PFSK-1 (cell line): ENCODE data around the gene HMOX1.

Experiments
- POLR2AphosphoS5 ChIP-seq: IDR thresholded peaks from 2 replicates; pipeline ENCODE4 v1.6.1; 2012; ENCODE audit warnings: low read depth, mild to moderate bottlenecking, control low read depth, low read length, moderate library complexity
- SIN3A ChIP-seq: IDR thresholded peaks from 2 replicates; pipeline ENCODE4 v1.6.1; 2012; ENCODE audit warnings: mild to moderate bottlenecking, low read length, moderate library complexity, borderline replicate concordance; ENCODE audit not compliant: insufficient read depth
- TF ChIP-seq, protein P1 (sequence below), 2 experiments: IDR thresholded peaks; 2 replicates each; pipeline versions ENCODE4 v1.6.1 to v1.8.0; 2011 to 2012; ENCODE audit warnings: low read depth in 2 of 2, low read length in 2 of 2, control low read depth in 1 of 2, inconsistent platforms in 1 of 2, mild to moderate bottlenecking in 1 of 2, moderate library complexity in 1 of 2; ENCODE audit not compliant: insufficient read depth in 1 of 2

DNA sequence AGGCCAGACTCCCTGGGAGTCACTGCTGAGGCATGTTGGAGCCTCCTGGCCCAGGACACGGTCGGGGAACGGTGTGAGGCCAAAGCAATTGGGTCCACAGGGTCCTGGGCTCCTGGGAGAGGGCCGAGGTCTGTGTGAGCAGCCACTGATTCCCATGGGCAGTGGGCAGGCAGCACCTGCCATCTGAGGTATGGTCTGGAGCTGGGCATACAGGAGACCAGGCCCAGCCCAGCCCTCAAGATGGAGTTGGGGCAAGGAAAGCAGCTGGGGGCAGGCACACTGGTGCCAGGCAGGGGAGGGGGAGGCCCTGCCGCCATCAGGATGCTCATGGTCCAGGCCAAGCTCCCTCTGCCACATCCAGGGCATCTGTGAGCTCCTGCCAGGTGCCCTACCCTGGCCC, 32.2 kb upstream of the HMOX1 start:
- TF ChIP-seq SIN3A (no peak), POLR2AphosphoS5 (no peak)
- TF ChIP-seq, protein P1, sequence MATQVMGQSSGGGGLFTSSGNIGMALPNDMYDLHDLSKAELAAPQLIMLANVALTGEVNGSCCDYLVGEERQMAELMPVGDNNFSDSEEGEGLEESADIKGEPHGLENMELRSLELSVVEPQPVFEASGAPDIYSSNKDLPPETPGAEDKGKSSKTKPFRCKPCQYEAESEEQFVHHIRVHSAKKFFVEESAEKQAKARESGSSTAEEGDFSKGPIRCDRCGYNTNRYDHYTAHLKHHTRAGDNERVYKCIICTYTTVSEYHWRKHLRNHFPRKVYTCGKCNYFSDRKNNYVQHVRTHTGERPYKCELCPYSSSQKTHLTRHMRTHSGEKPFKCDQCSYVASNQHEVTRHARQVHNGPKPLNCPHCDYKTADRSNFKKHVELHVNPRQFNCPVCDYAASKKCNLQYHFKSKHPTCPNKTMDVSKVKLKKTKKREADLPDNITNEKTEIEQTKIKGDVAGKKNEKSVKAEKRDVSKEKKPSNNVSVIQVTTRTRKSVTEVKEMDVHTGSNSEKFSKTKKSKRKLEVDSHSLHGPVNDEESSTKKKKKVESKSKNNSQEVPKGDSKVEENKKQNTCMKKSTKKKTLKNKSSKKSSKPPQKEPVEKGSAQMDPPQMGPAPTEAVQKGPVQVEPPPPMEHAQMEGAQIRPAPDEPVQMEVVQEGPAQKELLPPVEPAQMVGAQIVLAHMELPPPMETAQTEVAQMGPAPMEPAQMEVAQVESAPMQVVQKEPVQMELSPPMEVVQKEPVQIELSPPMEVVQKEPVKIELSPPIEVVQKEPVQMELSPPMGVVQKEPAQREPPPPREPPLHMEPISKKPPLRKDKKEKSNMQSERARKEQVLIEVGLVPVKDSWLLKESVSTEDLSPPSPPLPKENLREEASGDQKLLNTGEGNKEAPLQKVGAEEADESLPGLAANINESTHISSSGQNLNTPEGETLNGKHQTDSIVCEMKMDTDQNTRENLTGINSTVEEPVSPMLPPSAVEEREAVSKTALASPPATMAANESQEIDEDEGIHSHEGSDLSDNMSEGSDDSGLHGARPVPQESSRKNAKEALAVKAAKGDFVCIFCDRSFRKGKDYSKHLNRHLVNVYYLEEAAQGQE (IDR thresholded peaks at IDR 0.05; ENCODE audit: insufficient read depth in 1 of 2, low read depth in 2 of 2, low read length in 2 of 2) = no peak
